CD4-positive, alpha-beta T cell treated with Interleukin-6 for 4 hours (primary cell): ENCODE results near the gene HDGFL2.
"Not testable (repeated sequence)": the region's sequence is repeated elsewhere in the genome, so short reads cannot be mapped to it uniquely, and the experiment has no call there.

ENCODE experiments used
- DNase-seq: peaks from one replicate; pipeline ENCODE4 v3.0.0-alpha.2; 2020; ENCODE audit warnings: mixed read lengths

Gene HDGFL2

GRCh38 chr19:4537953-4538600 lies 66.0 kb downstream of the HDGFL2 start:
- no peak for DNase-seq

GRCh38 chr19:4538601-4538954 lies 66.5 kb downstream of the HDGFL2 start:
- no peak for DNase-seq

- no peak for DNase-seq
Measured at GRCh38 chr19:4539169-4539692, 67.1 kb downstream of the HDGFL2 start.

- no peak for DNase-seq
Measured at GRCh38 chr19:4539693-4540581, 67.8 kb downstream of the HDGFL2 start, which contains the start of gene LRG1. TSS of gene LRG1 (minus strand) at chr19:4540036. CDS start at chr19:4540013, 23 bp downstream.

- DNase-seq: no peak
Measured at GRCh38 chr19:4541114-4541805, 69.2 kb downstream of the HDGFL2 start.

GRCh38 chr19:4541806-4542145 lies 69.7 kb downstream of the HDGFL2 start:
- not testable (repeated sequence) for DNase-seq

- DNase-seq: no peak
Measured at GRCh38 chr19:4542896-4543841, 71.1 kb downstream of the HDGFL2 start.

- DNase-seq: no peak
Measured at GRCh38 chr19:4543842-4544647, 71.9 kb downstream of the HDGFL2 start.

- DNase-seq: peak; percentile 5
Measured at GRCh38 chr19:4547303-4548237, 75.5 kb downstream of the HDGFL2 start.

- DNase-seq: no peak
Measured at GRCh38 chr19:4548238-4548584, 76.1 kb downstream of the HDGFL2 start.

- no peak for DNase-seq
Measured at GRCh38 chr19:4550018-4550417, 77.9 kb downstream of the HDGFL2 start.

- no peak for DNase-seq
Measured at GRCh38 chr19:4550479-4551050, 78.5 kb downstream of the HDGFL2 start.
